ENCODE measurements around the gene NSF.
"Not testable (repeated sequence)": the region's sequence is repeated elsewhere in the genome, so short reads cannot be mapped to it uniquely, and the experiment has no call there.

NSF gene

GRCh38 chr17:46658235-46658634 lies 67.8 kb downstream of the NSF start:
- not testable (repeated sequence) for H3K27me3 Mint-ChIP-seq; DNase-seq; H3K36me3 Mint-ChIP-seq (ENCODE audit: low read depth); H3K4me3 Mint-ChIP-seq; H3K4me1 Mint-ChIP-seq (ENCODE audit: low read depth); H3K9me3 Mint-ChIP-seq; H3K27ac Mint-ChIP-seq

GRCh38 chr17:46659702-46660101 lies 69.2 kb downstream of the NSF start:
- H3K27me3 Mint-ChIP-seq; H3K4me3 Mint-ChIP-seq; DNase-seq; H3K4me1 Mint-ChIP-seq (ENCODE audit: low read depth); H3K27ac Mint-ChIP-seq; H3K36me3 Mint-ChIP-seq (ENCODE audit: low read depth); H3K9me3 Mint-ChIP-seq: not testable (repeated sequence)

GRCh38 chr17:46663123-46663522 lies 72.7 kb downstream of the NSF start:
- H3K36me3 Mint-ChIP-seq (ENCODE audit: low read depth); H3K4me1 Mint-ChIP-seq (ENCODE audit: low read depth); H3K9me3 Mint-ChIP-seq; H3K4me3 Mint-ChIP-seq; H3K27me3 Mint-ChIP-seq; H3K27ac Mint-ChIP-seq; DNase-seq: not testable (repeated sequence)

GRCh38 chr17:46663552-46663951 lies 73.1 kb downstream of the NSF start:
- not testable (repeated sequence) for H3K4me3 Mint-ChIP-seq; H3K27ac Mint-ChIP-seq; DNase-seq; H3K9me3 Mint-ChIP-seq; H3K27me3 Mint-ChIP-seq; H3K36me3 Mint-ChIP-seq (ENCODE audit: low read depth); H3K4me1 Mint-ChIP-seq (ENCODE audit: low read depth)

- not testable (repeated sequence) for H3K9me3 Mint-ChIP-seq, H3K27ac Mint-ChIP-seq, H3K27me3 Mint-ChIP-seq
These were observed 75.5 kb downstream of the NSF start for GRCh38 chr17:46665969-46666368.

GRCh38 chr17:46670789-46671188 lies 80.3 kb downstream of the NSF start:
- not testable (repeated sequence) for H3K9me3 Mint-ChIP-seq; H3K27ac Mint-ChIP-seq; H3K27me3 Mint-ChIP-seq; H3K36me3 Mint-ChIP-seq (ENCODE audit: low read depth); H3K4me3 Mint-ChIP-seq; H3K4me1 Mint-ChIP-seq (ENCODE audit: low read depth); DNase-seq

More at GRCh38 chr17:46665969-46666368, 75.5 kb downstream of the NSF start:
- H3K4me3 Mint-ChIP-seq; DNase-seq; H3K36me3 Mint-ChIP-seq (ENCODE audit: low read depth); H3K4me1 Mint-ChIP-seq (ENCODE audit: low read depth): not testable (repeated sequence)

- not testable (repeated sequence) for H3K4me3 Mint-ChIP-seq; H3K27ac Mint-ChIP-seq; DNase-seq; H3K9me3 Mint-ChIP-seq; H3K4me1 Mint-ChIP-seq (ENCODE audit: low read depth); H3K27me3 Mint-ChIP-seq; H3K36me3 Mint-ChIP-seq (ENCODE audit: low read depth)
These were observed 82.3 kb downstream of the NSF start for GRCh38 chr17:46672777-46673176.

GRCh38 chr17:46677819-46678218 lies 87.3 kb downstream of the NSF start:
- H3K4me1 Mint-ChIP-seq (ENCODE audit: low read depth); H3K27ac Mint-ChIP-seq; H3K27me3 Mint-ChIP-seq; DNase-seq; H3K4me3 Mint-ChIP-seq; H3K9me3 Mint-ChIP-seq; H3K36me3 Mint-ChIP-seq (ENCODE audit: low read depth): not testable (repeated sequence)

- not testable (repeated sequence) for H3K9me3 Mint-ChIP-seq; DNase-seq; H3K27ac Mint-ChIP-seq; H3K4me3 Mint-ChIP-seq; H3K4me1 Mint-ChIP-seq (ENCODE audit: low read depth); H3K36me3 Mint-ChIP-seq (ENCODE audit: low read depth); H3K27me3 Mint-ChIP-seq
These were observed 93.2 kb downstream of the NSF start for GRCh38 chr17:46683653-46684052.

GRCh38 chr17:46685284-46685683 lies 94.8 kb downstream of the NSF start:
- DNase-seq: not testable (repeated sequence)

GRCh38 chr17:46692196-46692595 lies 101.7 kb downstream of the NSF start:
- H3K4me1 Mint-ChIP-seq (ENCODE audit: low read depth); H3K27me3 Mint-ChIP-seq; H3K27ac Mint-ChIP-seq; DNase-seq; H3K36me3 Mint-ChIP-seq (ENCODE audit: low read depth); H3K4me3 Mint-ChIP-seq; H3K9me3 Mint-ChIP-seq: not testable (repeated sequence)

More at GRCh38 chr17:46685284-46685683, 94.8 kb downstream of the NSF start:
- H3K27ac Mint-ChIP-seq; H3K36me3 Mint-ChIP-seq (ENCODE audit: low read depth); H3K4me3 Mint-ChIP-seq; H3K9me3 Mint-ChIP-seq; H3K27me3 Mint-ChIP-seq; H3K4me1 Mint-ChIP-seq (ENCODE audit: low read depth): not testable (repeated sequence)

GRCh38 chr17:46693283-46693682 lies 102.8 kb downstream of the NSF start:
- not testable (repeated sequence) for H3K27ac Mint-ChIP-seq; DNase-seq; H3K36me3 Mint-ChIP-seq (ENCODE audit: low read depth); H3K27me3 Mint-ChIP-seq; H3K4me1 Mint-ChIP-seq (ENCODE audit: low read depth); H3K4me3 Mint-ChIP-seq; H3K9me3 Mint-ChIP-seq

GRCh38 chr17:46696522-46696921 lies 106.1 kb downstream of the NSF start:
- not testable (repeated sequence) for H3K27me3 Mint-ChIP-seq; DNase-seq; H3K4me3 Mint-ChIP-seq; H3K27ac Mint-ChIP-seq; H3K9me3 Mint-ChIP-seq; H3K4me1 Mint-ChIP-seq (ENCODE audit: low read depth); H3K36me3 Mint-ChIP-seq (ENCODE audit: low read depth)

- H3K36me3 Mint-ChIP-seq (ENCODE audit: low read depth); H3K4me1 Mint-ChIP-seq (ENCODE audit: low read depth); H3K9me3 Mint-ChIP-seq; H3K4me3 Mint-ChIP-seq; H3K27ac Mint-ChIP-seq; DNase-seq; H3K27me3 Mint-ChIP-seq: not testable (repeated sequence)
These were observed 108.5 kb downstream of the NSF start for GRCh38 chr17:46699014-46699413.

GRCh38 chr17:46717999-46718398 lies 127.5 kb downstream of the NSF start:
- Mint-ChIP-seq H3K36me3 (ENCODE audit: low read depth) (peaks cover 53% of the 10 kb centered on the region), H3K9me3 (no peaks in the 10 kb centered on the region), H3K4me3 (no peak overlapping the region), H3K27ac (no peak overlapping the region), H3K4me1 (ENCODE audit: low read depth) (peaks cover 2% of the 10 kb centered on the region), H3K27me3 (no peaks in the 10 kb centered on the region)
- DNase-seq: no peak

- Mint-ChIP-seq H3K27me3 (no peaks in the 10 kb centered on the region), H3K9me3 (no peaks in the 10 kb centered on the region), H3K4me1 (ENCODE audit: low read depth) (no peaks in the 10 kb centered on the region), H3K4me3 (no peak overlapping the region), H3K36me3 (ENCODE audit: low read depth) (peaks cover 38% of the 10 kb centered on the region), H3K27ac (no peak overlapping the region)
- no peak for DNase-seq
These were observed 129.4 kb downstream of the NSF start for GRCh38 chr17:46719891-46720290.

Measured in activated T-cell treated with anti-CD3 and anti-CD28 coated beads, Interleukin-2, amount 50 U/mL, for 24 hours (primary cell).